CD4-positive, alpha-beta T cell treated with Interleukin-15 for 1 hour (primary cell): ENCODE measurements around the gene SMIM33.
"Not testable (repeated sequence)": the region's sequence is repeated elsewhere in the genome, so short reads cannot be mapped to it uniquely, and the experiment has no call there.

Experiments used
- DNase-seq: peaks from one replicate; pipeline ENCODE4 v3.0.0-alpha.2; 2020

The SMIM33 gene

GRCh38 chr5:139486201-139486600 lies 15.4 kb downstream of the SMIM33 start:
- no peak for DNase-seq

- DNase-seq, result peak; percentile 24
Measured at GRCh38 chr5:139488260-139488659, 17.5 kb downstream of the SMIM33 start.

GRCh38 chr5:139492700-139493192 lies 21.9 kb downstream of the SMIM33 start:
- no peak for DNase-seq

- no peak for DNase-seq
Measured at GRCh38 chr5:139494256-139494655, 23.5 kb downstream of the SMIM33 start.

GRCh38 chr5:139494832-139495231 lies 24.0 kb downstream of the SMIM33 start:
- DNase-seq, result no peak

- DNase-seq, result no peak
Measured at GRCh38 chr5:139495638-139496435, 25.0 kb downstream of the SMIM33 start.

GRCh38 chr5:139501381-139501780 lies 30.6 kb downstream of the SMIM33 start:
- no peak for DNase-seq

GRCh38 chr5:139503036-139503817 lies 32.4 kb downstream of the SMIM33 start:
- DNase-seq, result not testable (repeated sequence)

- not testable (repeated sequence) for DNase-seq
Measured at GRCh38 chr5:139503879-139504278, 33.1 kb downstream of the SMIM33 start.

GRCh38 chr5:139504722-139505121 lies 33.9 kb downstream of the SMIM33 start:
- not testable (repeated sequence) for DNase-seq

- DNase-seq, result no peak
Measured at GRCh38 chr5:139512786-139513390, 42.1 kb downstream of the SMIM33 start.

- DNase-seq, result peak; percentile 81
Measured at GRCh38 chr5:139513434-139513833, 42.6 kb downstream of the SMIM33 start.

GRCh38 chr5:139513852-139514485 lies 43.2 kb downstream of the SMIM33 start:
- no peak for DNase-seq

GRCh38 chr5:139514486-139514856 lies 43.7 kb downstream of the SMIM33 start:
- DNase-seq, result no peak

GRCh38 chr5:139517683-139518564 lies 47.1 kb downstream of the SMIM33 start:
- DNase-seq, result peak; percentile 87
